HG03342 (cell line): ENCODE data around the gene CD276.
"Not testable (repeated sequence)": the region's sequence is repeated elsewhere in the genome, so short reads cannot be mapped to it uniquely, and the experiment has no call there.

Experiments
- ATAC-seq: cut with Tn5 transposase; IDR thresholded peaks from one replicate; pipeline ENCODE4 v1.9.1; 2021; ENCODE audit warnings: mild to moderate bottlenecking, moderate library complexity; ENCODE audit not compliant: unreplicated experiment

Gene CD276

GRCh38 chr15:73683777-73684580, at the start of gene CD276:
CD276 (plus strand) TSS chr15:73684383; CDS start chr15:73699640, 15,257 bp downstream.
- ATAC-seq, result no peak

DNA sequence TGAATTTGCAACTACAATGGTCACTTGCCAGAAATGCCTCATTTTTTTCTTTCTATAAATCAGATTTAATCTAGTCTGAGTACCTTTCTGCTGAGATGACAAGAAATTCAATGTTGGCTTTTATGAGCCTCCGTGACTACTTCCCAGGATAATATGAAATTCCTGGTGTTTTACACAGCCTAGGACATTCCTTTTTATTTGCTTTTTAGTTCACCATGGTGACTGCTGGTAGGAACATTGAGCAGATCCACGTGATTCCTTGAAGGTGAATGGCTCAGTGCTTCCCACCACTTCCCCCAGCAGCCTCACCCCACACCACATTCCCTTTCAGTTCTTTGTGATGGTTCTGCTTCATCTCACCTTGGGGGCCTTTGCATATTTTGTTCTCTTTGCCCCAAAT, 46.7 kb upstream of the CD276 start:
- ATAC-seq, result no peak

DNA sequence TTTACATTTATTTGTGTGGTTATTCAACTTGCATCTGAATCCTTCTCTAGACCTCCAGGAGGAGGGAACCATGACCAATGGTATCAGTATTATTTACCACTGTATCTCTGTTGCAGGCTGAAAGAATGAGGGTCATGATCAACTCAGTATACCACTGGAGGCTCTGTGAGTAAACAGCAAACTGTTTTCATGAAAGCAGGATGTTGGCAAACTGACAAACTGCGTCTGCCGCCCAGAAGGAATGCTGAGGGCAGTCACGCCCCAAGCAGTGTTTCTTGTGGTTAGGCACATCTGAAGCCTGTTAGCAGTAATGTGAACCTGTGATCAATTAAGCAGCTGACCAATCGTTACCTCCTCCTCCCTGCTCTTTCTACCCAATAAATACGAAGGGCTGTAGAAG, 44.7 kb upstream of the CD276 start:
- ATAC-seq, result not testable (repeated sequence)

- ATAC-seq, result no peak
Observed at GRCh38 chr15:73647259-73648013, 36.7 kb upstream of the CD276 start.

DNA sequence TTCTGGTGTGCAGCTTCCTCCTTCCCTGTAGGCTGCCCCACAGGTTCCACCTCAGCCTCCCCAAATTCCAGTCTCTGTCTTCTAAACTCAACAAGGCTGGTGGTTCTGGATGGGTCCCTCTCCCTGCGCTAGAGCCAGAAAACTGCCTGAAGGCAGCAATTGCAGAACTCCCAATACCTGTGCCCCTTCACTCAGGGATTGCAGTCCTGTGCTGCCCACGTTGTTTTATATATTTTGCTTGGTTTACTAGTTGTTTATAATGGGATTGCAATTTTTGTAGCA, 36.2 kb upstream of the CD276 start:
- ATAC-seq, result no peak

GRCh38 chr15:73650416-73651126, 33.6 kb upstream of the CD276 start:
- no peak for ATAC-seq

- no peak for ATAC-seq
Observed at GRCh38 chr15:73654659-73655058, 29.5 kb upstream of the CD276 start.

- ATAC-seq, result no peak
Observed at GRCh38 chr15:73655724-73656123, 28.5 kb upstream of the CD276 start.

- ATAC-seq, result no peak
Observed at GRCh38 chr15:73658645-73659044, 25.5 kb upstream of the CD276 start.

GRCh38 chr15:73660455-73660854, 23.7 kb upstream of the CD276 start:
- no peak for ATAC-seq

DNA sequence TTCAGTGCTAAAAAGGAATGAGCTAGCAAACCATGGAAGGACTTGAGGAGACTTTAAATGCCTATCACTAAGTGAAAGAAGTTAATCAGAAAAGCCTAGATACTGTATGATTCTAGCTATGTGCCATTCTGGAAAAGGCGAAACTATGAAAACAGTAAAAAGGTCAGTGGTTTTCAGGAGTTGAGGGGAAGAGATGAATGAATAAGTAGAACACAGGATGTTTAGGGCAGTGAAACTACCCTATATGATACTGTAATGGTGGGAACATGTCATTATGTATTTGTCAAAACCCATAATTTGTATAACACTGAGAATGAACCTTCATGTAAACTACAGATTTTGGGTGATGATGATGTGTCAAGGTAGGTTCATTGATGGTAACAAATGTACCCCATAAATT, 9.6 kb upstream of the CD276 start:
- ATAC-seq, result no peak

GRCh38 chr15:73677146-73677607, 7.0 kb upstream of the CD276 start:
- ATAC-seq, result no peak

DNA sequence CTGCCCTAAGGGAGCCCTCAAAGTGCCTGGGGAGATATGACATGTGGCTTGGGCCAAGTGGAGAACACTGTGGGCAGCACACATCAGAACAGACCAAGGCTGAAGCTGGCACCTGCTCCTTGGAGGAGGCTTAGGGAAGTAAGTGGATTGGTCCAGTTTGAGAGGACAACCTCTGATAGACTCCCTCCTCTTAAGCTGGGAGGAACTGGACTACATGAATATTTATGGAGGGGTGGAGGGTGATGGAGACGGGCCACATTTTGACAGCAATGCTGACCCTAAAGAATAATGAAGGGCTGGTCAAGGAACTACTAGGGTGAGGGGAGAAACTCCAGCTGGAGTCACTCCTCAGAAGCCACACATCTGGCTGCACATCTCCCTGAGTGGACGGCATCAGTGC, 6.5 kb upstream of the CD276 start:
- ATAC-seq, result no peak

DNA sequence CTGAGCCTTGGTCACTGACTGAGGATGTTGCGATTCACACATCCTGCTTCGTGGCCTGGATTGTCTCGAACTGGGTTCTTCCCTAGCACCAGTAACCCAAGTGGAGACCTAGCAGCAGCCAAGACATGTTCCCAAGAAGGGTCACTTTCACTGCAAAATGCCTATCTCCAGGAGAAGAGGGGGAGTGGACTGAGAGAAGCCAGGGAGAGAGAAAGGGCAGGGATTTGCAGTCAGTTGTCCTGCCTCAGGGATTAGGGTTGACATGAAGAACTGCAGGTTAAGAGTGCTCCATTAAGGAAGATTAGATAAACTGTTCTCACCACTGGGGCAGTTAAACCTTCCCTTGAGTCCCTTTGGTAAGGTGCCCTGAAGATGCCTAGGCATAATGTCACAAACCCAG, 5.7 kb upstream of the CD276 start:
- ATAC-seq, result no peak

DNA sequence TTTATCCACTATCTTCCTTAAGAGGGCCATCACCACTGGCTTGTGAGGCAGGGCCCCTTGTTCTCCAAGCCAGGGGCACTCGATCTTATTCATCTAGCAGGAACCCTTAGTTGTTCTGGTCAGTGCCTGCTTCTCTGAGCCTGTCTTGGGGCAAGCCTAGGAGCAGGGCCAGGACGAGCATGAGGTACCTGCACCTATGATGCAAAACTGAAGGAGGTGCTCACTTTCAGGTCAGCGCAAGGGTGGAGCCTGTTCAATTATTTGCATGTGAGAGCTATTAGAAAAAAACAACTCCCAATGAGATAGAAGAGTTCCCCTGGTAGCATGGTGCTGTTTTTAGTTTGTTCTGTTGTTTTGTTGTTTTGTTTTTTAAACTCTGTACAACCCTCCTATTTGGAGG, 5.0 kb upstream of the CD276 start:
- no peak for ATAC-seq

DNA sequence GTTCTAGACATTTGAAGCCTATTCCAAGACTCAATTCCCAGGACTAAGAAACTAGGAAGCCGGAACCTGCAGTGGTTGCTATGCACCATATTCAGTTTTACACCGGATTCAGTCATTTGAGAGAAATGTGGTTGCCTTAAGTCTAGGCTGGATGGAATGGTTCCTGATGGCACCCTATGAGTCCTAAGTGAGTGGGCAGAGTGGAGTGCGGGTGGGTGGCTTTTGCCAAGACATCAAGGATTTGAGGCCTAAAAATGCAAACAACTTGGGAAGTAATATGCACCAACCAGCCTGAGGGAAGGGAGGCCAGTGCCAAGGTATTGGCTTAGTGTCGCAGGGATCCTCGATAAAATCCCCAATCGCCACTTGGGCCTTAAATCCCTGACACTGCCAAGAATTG, 4.2 kb upstream of the CD276 start:
- no peak for ATAC-seq

DNA sequence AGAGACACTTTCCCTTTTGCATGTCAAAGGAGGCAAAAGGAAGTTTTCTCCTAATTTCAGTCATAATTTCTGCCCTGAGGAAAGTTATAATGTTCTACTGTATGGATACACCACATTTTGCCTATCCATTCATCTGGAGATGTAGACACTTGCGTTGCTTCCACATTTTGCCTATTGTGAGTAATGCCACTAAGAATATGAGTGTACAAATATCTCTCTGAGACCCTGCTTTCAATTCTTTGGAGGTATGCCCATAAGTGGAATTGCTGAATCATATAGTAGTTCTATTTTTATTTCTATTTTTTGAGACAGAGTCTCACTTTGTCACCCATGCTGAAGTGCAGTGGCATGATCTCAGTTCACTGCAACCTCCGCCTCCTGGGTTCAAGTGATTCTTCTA, 3.6 kb upstream of the CD276 start:
- no peak for ATAC-seq

DNA sequence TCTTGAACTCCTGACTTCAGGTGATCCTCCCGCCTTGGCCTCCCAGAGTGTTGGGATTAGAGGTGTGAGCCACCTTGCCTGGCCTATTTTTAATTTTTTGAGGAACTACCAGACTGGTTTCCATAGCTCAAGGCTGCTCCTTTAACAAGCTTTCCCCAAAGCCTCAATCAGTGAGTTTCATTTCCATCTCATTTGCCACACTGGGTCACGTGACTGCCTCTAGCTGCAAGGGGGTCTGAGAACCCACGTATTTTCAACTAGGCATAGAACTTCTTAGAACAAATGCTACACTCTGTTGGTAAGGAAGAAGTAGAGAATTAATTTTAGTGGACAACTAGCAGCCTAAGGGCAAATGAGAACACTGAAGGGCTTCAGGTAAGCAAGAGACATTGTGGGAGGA, 3.1 kb upstream of the CD276 start:
- no peak for ATAC-seq

- no peak for ATAC-seq
Observed at GRCh38 chr15:73681856-73682599, 2.2 kb upstream of the CD276 start.

DNA sequence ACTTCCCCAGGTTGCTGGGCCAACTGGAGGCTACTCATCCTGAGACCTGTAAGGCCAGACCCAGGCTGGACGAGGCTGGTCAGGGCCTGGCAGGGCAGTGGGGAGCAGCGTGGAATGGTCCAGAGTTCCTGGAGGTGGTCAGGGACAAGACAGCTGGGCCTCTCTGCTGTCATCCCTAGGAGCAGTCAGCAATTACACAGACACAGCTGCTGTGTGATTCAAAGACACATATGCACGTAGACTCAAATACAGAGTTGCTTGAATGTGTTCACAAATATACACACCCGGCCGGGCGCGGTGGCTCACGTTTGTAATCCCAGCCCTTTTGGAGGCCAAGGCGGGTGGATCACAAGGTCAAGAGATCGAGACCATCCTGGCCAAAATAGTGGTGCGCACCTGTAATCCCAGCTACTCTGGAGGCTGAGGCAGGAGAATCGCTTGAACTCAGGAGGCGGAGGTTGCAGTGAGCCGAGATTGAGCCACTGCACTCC, 1.5 kb upstream of the CD276 start:
- ATAC-seq, result no peak

DNA sequence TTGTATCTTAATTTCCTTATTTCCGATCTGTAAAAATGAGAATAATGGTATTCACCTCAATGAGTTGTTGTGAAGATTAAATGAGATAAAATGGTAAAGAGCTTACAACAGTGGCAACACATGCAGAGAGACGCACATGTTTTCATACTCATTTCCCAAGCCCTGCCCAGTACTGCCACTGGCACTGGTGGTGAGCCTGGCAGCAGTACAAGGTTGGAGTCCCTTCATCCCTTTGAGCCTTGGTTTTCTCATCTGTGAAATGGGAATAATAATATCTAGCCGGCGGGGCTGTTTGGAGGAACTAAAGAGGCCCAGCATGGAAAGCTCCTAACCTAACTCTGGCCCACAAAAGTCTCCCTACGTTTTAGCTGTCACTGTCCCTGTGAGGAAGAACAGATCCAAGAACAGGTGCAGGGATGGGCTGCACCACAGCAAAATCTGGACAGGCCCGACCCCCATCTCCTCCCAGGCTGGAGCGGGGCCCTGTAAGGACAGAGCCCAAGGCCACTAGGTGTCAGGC, 866 bp upstream of the CD276 start:
- no peak for ATAC-seq
